DND-41 (cell line): ENCODE results near the gene IQGAP2.

Experiments used
- ATAC-seq: fragments of 200-7000 bp; cut with Tn5 transposase; 3 replicates; pipeline ENCODE4 v1.9.1; 2021; ENCODE audit warnings: low read depth; ENCODE audit not compliant: insufficient read depth
- DNase-seq: peaks from one replicate; pipeline ENCODE4 v3.0.0-alpha.2; 2020
- H2AFZ ChIP-seq: 2 replicates; pipeline ENCODE4 v1.6.0; 2012; ENCODE audit warnings: low read depth, low read length
- H3K27ac ChIP-seq: 2 replicates; pipeline ENCODE4 v1.5.1; 2012; ENCODE audit warnings: low read length, inconsistent platforms
- H3K27me3 ChIP-seq: fragments of 200-600 bp; sonication (generic); 2 replicates; pipeline ENCODE4 v1.6.0; 2012; ENCODE audit warnings: low read length, mild to moderate bottlenecking, inconsistent platforms; ENCODE audit not compliant: insufficient read depth, poor library complexity
- H3K36me3 ChIP-seq: 2 replicates; pipeline ENCODE4 v1.5.1; 2012; ENCODE audit warnings: low read length, inconsistent platforms; ENCODE audit not compliant: insufficient read depth
- H3K4me1 ChIP-seq: 2 replicates; pipeline ENCODE4 v1.5.1; 2012; ENCODE audit warnings: mild to moderate bottlenecking, low read length; ENCODE audit not compliant: insufficient read depth
- H3K4me2 ChIP-seq: 2 replicates; pipeline ENCODE4 v1.6.0; 2012; ENCODE audit warnings: mild to moderate bottlenecking, moderate library complexity, low read length, inconsistent platforms; ENCODE audit not compliant: insufficient read depth
- H3K4me3 ChIP-seq, 2 experiments: fragments of 200-600 bp in 1 of 2; shearing (Covaris generic) in 1 of 2; 2 replicates each; pipeline ENCODE4 v1.5.1; 2012 to 2016; ENCODE audit warnings: inconsistent platforms in 2 of 2, low read length in 2 of 2, mild to moderate bottlenecking in 2 of 2, low read depth in 1 of 2, moderate library complexity in 1 of 2
- H3K79me2 ChIP-seq: 2 replicates; pipeline ENCODE4 v1.6.0; 2012; ENCODE audit warnings: low read length, inconsistent platforms; ENCODE audit not compliant: insufficient read depth
- H3K9ac ChIP-seq: 2 replicates; pipeline ENCODE4 v1.6.0; 2012; ENCODE audit warnings: low read depth, mild to moderate bottlenecking, inconsistent platforms, low read length, moderate library complexity
- H3K9me3 ChIP-seq: 2 replicates; pipeline ENCODE4 v1.5.1; 2012; ENCODE audit warnings: low read length, moderate library complexity, mild to moderate bottlenecking, inconsistent platforms; ENCODE audit not compliant: insufficient read depth, severe bottlenecking
- H4K20me1 ChIP-seq: 2 replicates; pipeline ENCODE4 v1.6.0; 2012; ENCODE audit warnings: low read length; ENCODE audit not compliant: insufficient read depth
- CTCF ChIP-seq: IDR thresholded peaks from 2 replicates; pipeline ENCODE4 v1.5.1; 2012; ENCODE audit warnings: borderline replicate concordance, low read length, moderate library complexity, mild to moderate bottlenecking; ENCODE audit not compliant: poor library complexity, severe bottlenecking; ENCODE audit errors: extremely low read depth
- EZH2 ChIP-seq: IDR thresholded peaks from 3 replicates; pipeline ENCODE4 v1.6.1; 2012; ENCODE audit warnings: borderline replicate concordance, low read depth, mild to moderate bottlenecking, moderate library complexity, low read length, inconsistent platforms; ENCODE audit not compliant: severe bottlenecking

IQGAP2 gene

DNA sequence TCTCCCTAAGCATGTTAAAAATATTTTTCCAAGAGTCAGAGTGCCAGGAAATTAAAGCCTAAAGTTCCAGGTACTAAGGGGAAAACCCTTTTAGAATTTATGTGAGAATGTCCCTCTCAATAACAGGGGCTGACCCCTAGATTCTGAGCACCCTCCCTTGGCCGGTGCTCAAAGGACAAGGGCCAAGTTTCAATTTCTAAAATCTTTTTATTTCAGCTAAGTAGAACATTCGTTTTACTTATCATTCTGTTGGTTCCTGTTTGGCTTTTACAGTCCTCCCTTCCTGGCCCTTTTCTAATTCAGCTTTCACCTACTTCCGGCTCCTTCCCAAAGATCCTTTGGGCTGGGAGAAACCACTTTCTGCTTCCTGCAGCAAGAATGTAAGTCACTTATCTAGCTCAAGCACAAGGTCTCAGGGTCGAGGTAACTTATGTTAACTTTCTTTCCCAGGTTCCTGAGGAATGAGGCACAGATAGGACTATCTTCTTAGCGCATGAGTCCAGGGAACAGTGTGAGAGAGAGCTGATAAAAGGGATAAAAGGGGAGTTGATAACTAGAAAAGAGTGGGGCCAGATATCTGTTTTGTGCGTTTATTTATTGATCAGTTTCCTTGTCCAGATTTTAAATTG lies 254.7 kb downstream of the IQGAP2 start:
- Histone ChIP-seq H4K20me1 (no peaks in the 10 kb centered on the region), H3K27ac (no peak overlapping the region), H3K79me2 (no peaks in the 10 kb centered on the region), H3K4me3 (no peak overlapping the region), H3K9ac (no peak overlapping the region), H3K36me3 (no peaks in the 10 kb centered on the region), H3K9me3 (no peaks in the 10 kb centered on the region), H3K4me1 (no peaks in the 10 kb centered on the region), H2AFZ (no peak overlapping the region), H3K4me2 (no peak overlapping the region), H3K27me3 (no peaks in the 10 kb centered on the region)
- TF ChIP-seq CTCF = no peak
- no peak for TF ChIP-seq EZH2
- DNase-seq (no peak), ATAC-seq (no peak)

DNA sequence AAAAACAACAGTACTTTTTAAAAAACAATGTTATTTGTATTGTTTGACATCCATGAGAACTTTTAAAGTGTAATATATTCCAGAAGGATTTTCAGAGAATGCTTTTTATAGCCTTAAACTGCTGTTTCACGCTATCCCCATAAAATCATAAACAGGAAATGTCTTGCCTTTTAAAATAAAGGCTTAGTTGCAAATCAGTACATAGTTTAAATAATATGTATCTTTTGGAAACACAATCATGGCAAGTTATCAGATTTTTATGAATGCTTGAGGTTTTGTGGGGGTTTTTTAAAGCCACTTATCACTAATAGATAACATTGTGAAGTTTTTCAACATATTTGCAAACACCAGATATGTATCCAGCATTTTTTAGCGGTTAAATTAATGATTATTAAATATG lies 257.3 kb downstream of the IQGAP2 start:
- Histone ChIP-seq H3K36me3 (no peaks in the 10 kb centered on the region), H3K4me1 (no peaks in the 10 kb centered on the region), H3K9me3 (no peaks in the 10 kb centered on the region), H3K9ac (no peak overlapping the region), H3K27ac (no peak overlapping the region), H2AFZ (no peak overlapping the region), H4K20me1 (no peaks in the 10 kb centered on the region), H3K27me3 (no peaks in the 10 kb centered on the region), H3K4me2 (no peak overlapping the region), H3K4me3 (no peak overlapping the region), H3K79me2 (no peaks in the 10 kb centered on the region)
- DNase-seq = no peak
- ATAC-seq = no peak
- TF ChIP-seq CTCF = no peak
- TF ChIP-seq EZH2 = no peak

DNA sequence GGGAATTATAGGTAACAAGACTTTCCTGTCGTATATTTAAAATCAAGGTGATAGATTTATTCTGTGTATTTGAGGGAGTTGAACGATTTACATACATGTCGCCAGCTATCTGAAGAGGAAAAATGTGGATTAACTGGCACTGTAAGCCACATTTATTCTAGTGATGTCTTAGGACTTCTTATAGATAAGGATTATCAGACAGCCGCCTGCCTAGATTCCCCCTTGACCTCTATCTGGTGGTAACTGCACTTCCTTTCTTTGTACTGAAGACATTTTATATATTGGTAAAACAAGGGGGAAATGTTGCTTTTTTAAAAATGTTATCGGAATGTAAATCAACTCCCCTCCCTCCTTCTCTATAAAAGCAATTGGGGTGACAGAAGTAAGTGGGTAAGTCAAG lies 259.4 kb downstream of the IQGAP2 start:
- DNase-seq = no peak
- H3K27ac ChIP-seq = no peak overlapping the region
- H3K27me3 ChIP-seq = no peaks in the 10 kb centered on the region
- TF ChIP-seq CTCF = no peak
- no peak for TF ChIP-seq EZH2
- no peaks in the 10 kb centered on the region for H4K20me1 ChIP-seq
- H3K79me2 ChIP-seq = no peaks in the 10 kb centered on the region
- no peak overlapping the region for H2AFZ ChIP-seq
- H3K4me1 ChIP-seq = no peaks in the 10 kb centered on the region
- ATAC-seq = no peak
- H3K9ac ChIP-seq = no peak overlapping the region
- no peaks in the 10 kb centered on the region for H3K36me3 ChIP-seq
- no peak overlapping the region for H3K4me2 ChIP-seq
- no peaks in the 10 kb centered on the region for H3K9me3 ChIP-seq
- H3K4me3 ChIP-seq = no peak overlapping the region
